MM.1S (cell line): ENCODE data around the gene RPL10A.

Experiments used
- CTCF ChIP-seq: fragments of 300-600 bp; sonication (generic); IDR thresholded peaks from 2 replicates; pipeline ENCODE4 v1.5.1; 2016; ENCODE audit warnings: antibody characterized with exemption, low read length, mixed read lengths
- EZH2 ChIP-seq: fragments of 300-600 bp; sonication (generic); optimal IDR thresholded peaks from 2 replicates; pipeline ENCODE3; 2017; ENCODE audit warnings: low read depth, mild to moderate bottlenecking, antibody characterized with exemption, low read length, mixed read lengths

GRCh38 chr6:35419961-35420360 is 48.2 kb upstream of the RPL10A start:
- TF ChIP-seq EZH2 (no peak), CTCF (no peak)
